Endothelial cell of umbilical vein (primary cell): ENCODE results near the gene RNF222. TPM values are rescaled to one million over a fixed set of nuclear protein-coding genes. Genes with fewer than 3 reads are reported as not detected.

ENCODE experiments used
- BruUV-seq: library from RNA; stranded (reverse); fragments of 400-500 nt; replicated peaks from 2 replicates; lab custom pipeline; 2021; lab: Mats Ljungman, UMichigan
- CTCF ChIA-PET: fragments of 300-600, 350-600 bp; sonication (Branson Sonifier 250); formaldehyde crosslinking; loops from one replicate; lab custom pipeline; 2021; ENCODE audit warnings: antibody characterized with exemption, inconsistent platforms; lab: Charles Lee
- POLR2A ChIA-PET: fragments of 300-600, 350-600 bp; sonication (Branson Sonifier 250); formaldehyde crosslinking; loops from one replicate; lab custom pipeline; 2021; ENCODE audit warnings: antibody characterized with exemption, inconsistent platforms; lab: Charles Lee
- DNase-seq: peaks from one replicate; pipeline ENCODE4 v3.0.0-alpha.2; 2011; ENCODE audit warnings: low read depth, low spot score
- FAIRE-seq: peaks from 2 replicates; lab custom pipeline; 2011; peaks lifted over from hg19 to GRCh38; lab: Jason Lieb, UNC
- H2AFZ ChIP-seq: 2 replicates; pipeline ENCODE4 v1.6.0; 2012; ENCODE audit warnings: low read depth, low read length, control low read depth, inconsistent platforms
- H3K27ac ChIP-seq: 2 replicates; pipeline ENCODE4 v1.5.1; 2011; ENCODE audit warnings: low read depth, mild to moderate bottlenecking, control low read depth, low read length, moderate library complexity; ENCODE audit not compliant: insufficient read depth
- H3K27me3 ChIP-seq, 2 experiments: 2 replicates each; pipeline versions ENCODE4 v1.6.0 to v1.6.1; 2011; ENCODE audit warnings: low read length in 2 of 2, mixed read lengths in 1 of 2; ENCODE audit not compliant: control insufficient read depth in 2 of 2, insufficient read depth in 2 of 2
- H3K36me3 ChIP-seq, 2 experiments: 2 replicates in 1 of 2; 3 replicates in 1 of 2; pipeline ENCODE4 v1.5.1; 2011; ENCODE audit warnings: low read length in 2 of 2, mild to moderate bottlenecking in 1 of 2, moderate library complexity in 1 of 2; ENCODE audit not compliant: control insufficient read depth in 2 of 2, insufficient read depth in 2 of 2; ENCODE audit errors: extremely low read depth in 1 of 2
- H3K4me1 ChIP-seq: 3 replicates; pipeline ENCODE4 v1.5.1; 2011; ENCODE audit warnings: mild to moderate bottlenecking, low read length; ENCODE audit not compliant: control insufficient read depth, insufficient read depth; ENCODE audit errors: extremely low read depth
- H3K4me2 ChIP-seq: 2 replicates; pipeline ENCODE4 v1.6.1; 2011; ENCODE audit warnings: low read length, control low read depth, mixed read lengths; ENCODE audit not compliant: insufficient read depth
- H3K4me3 ChIP-seq, 3 experiments: fragments of 200-600 bp in 1 of 3; sonication (generic), shearing (Covaris generic) in 1 of 3; replicated peaks in 1 of 3; 2 replicates each; pipeline ENCODE4 v1.5.1; 2011 to 2016; ENCODE audit warnings: control low read depth in 3 of 3, low read length in 3 of 3, mild to moderate bottlenecking in 2 of 3, inconsistent platforms in 1 of 3, low read depth in 1 of 3, moderate library complexity in 1 of 3; ENCODE audit not compliant: insufficient read depth in 1 of 3
- H3K79me2 ChIP-seq: 2 replicates; pipeline ENCODE4 v1.6.0; 2012; ENCODE audit warnings: low read length, inconsistent platforms; ENCODE audit not compliant: control insufficient read depth, insufficient read depth
- H3K9ac ChIP-seq: replicated peaks from 2 replicates; pipeline ENCODE3; 2011; ENCODE audit warnings: low read length, control low read depth; ENCODE audit not compliant: insufficient read depth; ENCODE audit errors: extremely low read depth
- H3K9me1 ChIP-seq: replicated peaks from 3 replicates; pipeline ENCODE4 v1.6.0; 2011; ENCODE audit warnings: mild to moderate bottlenecking, low read length; ENCODE audit not compliant: control insufficient read depth, insufficient read depth; ENCODE audit errors: extremely low read depth
- H3K9me3 ChIP-seq: replicated peaks from 2 replicates; pipeline ENCODE4 v1.5.1; 2012; ENCODE audit warnings: low read length, inconsistent platforms; ENCODE audit not compliant: control insufficient read depth, insufficient read depth
- H4K20me1 ChIP-seq: replicated peaks from 2 replicates; pipeline ENCODE3; 2011; ENCODE audit warnings: mild to moderate bottlenecking, low read length; ENCODE audit not compliant: control insufficient read depth, insufficient read depth; ENCODE audit errors: extremely low read depth
- EZH2 ChIP-seq: IDR thresholded peaks from 2 replicates; pipeline ENCODE4 v1.6.1; 2012; ENCODE audit warnings: borderline replicate concordance, low read depth, mild to moderate bottlenecking, moderate library complexity, low read length, inconsistent platforms; ENCODE audit not compliant: severe bottlenecking
- FOS ChIP-seq: IDR thresholded peaks from 2 replicates; pipeline ENCODE4 v1.6.1; 2011; ENCODE audit warnings: mild to moderate bottlenecking, low read length, moderate library complexity, borderline replicate concordance; ENCODE audit not compliant: insufficient read depth
- GATA2 ChIP-seq: IDR thresholded peaks from 2 replicates; pipeline ENCODE4 v1.7.0; 2011; ENCODE audit warnings: low read depth, mild to moderate bottlenecking, moderate library complexity, mixed read lengths, low read length; ENCODE audit not compliant: insufficient read length, insufficient read depth
- JUN ChIP-seq: IDR thresholded peaks from 2 replicates; pipeline ENCODE4 v1.6.1; 2011; ENCODE audit warnings: borderline replicate concordance, low read depth; ENCODE audit not compliant: insufficient read length, insufficient read depth
- MYC ChIP-seq: IDR thresholded peaks from one replicate; pipeline ENCODE4 v1.6.1; 2011; ENCODE audit warnings: mild to moderate bottlenecking, low read depth, low read length
- POLR2A ChIP-seq: IDR thresholded peaks from 2 replicates; pipeline ENCODE4 v1.6.1; 2012; ENCODE audit warnings: low read depth, mild to moderate bottlenecking, control low read depth, low read length
- POLR2AphosphoS5 ChIP-seq: IDR thresholded peaks from 2 replicates; pipeline ENCODE4 v1.6.1; 2012; ENCODE audit warnings: low read depth, mild to moderate bottlenecking, control low read depth, low read length, moderate library complexity; ENCODE audit not compliant: insufficient read depth
- dilution Hi-C: fragments of 300-500 bp; cut with MboI; formaldehyde crosslinking; loops from one replicate; pipeline ENCODE4 v1.15.0; 2019; ENCODE audit warnings: low sequenced_read_pairs; ENCODE audit not compliant: extremely low pct_ligation_motif_present
- intact Hi-C: fragments of 100-400 bp; cut with micrococcal nuclease; formaldehyde crosslinking; loops from one replicate; pipeline ENCODE4 v1.10.0; 2022
- polyA plus RNA-seq, 4 experiments: library from polyadenylated mRNA; depleted of rRNA in 3 of 4; stranded (reverse) in 3 of 4; unstranded in 1 of 4; fragments of >200 nt; gene quantifications; 2 replicates each; pipeline versions ENCODE4 v1.2.1 to v1.2.3, GENCODE V29; 2011 to 2012; ENCODE audit warnings: missing spikeins in 1 of 4
- total RNA-seq: library from RNA; stranded (reverse); gene quantifications from 2 replicates; pipeline ENCODE4 v1.2.3, GENCODE V29; 2021
- TF ChIP-seq, protein P1 (sequence below): IDR thresholded peaks from 2 replicates; pipeline ENCODE4 v1.6.1; 2011; ENCODE audit not compliant: insufficient read depth, insufficient read length
- TF ChIP-seq, protein P2 (sequence below), 2 donors: IDR thresholded peaks; 1 replicate in 1 of 2; 2 replicates in 1 of 2; pipeline ENCODE4 v1.5.1; 2011; ENCODE audit warnings: low read length in 2 of 2, mild to moderate bottlenecking in 2 of 2, moderate library complexity in 2 of 2, control low read depth in 1 of 2, inconsistent platforms in 1 of 2, low read depth in 1 of 2; ENCODE audit not compliant: insufficient read depth in 1 of 2; ENCODE audit errors: extremely low read depth in 1 of 2

RNF222 gene
- total and polyA plus RNA-seq, 2 donors (not counting 3 experiments of a cell fraction or from before 2014, with no cell fraction given): not detected

DNA sequence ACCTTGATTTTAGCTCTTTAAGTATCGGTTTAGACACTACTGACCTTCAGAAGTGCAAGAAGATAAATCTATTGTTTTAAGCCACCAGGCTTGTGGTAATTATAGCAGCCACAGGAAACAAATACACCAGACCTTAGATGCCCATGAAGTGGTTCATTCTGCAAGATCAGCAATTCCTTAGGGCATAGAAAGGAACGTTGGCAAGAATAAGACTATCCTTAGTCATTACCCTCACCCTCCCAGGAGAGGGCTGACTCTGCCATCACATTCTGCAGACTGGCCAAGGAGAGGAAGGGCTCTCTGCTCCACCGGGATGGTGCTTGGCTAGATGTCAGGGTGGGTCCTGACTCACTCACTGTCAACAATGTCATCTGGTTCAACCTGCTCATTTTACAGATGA lies 23.9 kb upstream of the RNF222 start:
- peaks cover 0 to 6% of the 10 kb centered on the region in 2 experiments for H3K27me3 ChIP-seq
- no peaks in the 10 kb centered on the region for H4K20me1 ChIP-seq
- H3K9ac ChIP-seq: no peak overlapping the region
- peak; percentile 21 for DNase-seq
- CTCF ChIA-PET: interaction anchor here (3.0 to 4.0 kb wide), 2 partner anchors 12 to 324 kb away, joined by 11 to 29 read pairs; no protein-coding TSS in a partner anchor
- POLR2A ChIA-PET: interaction anchor here (0.8 kb wide), 1 partner anchor 62 kb away, joined by 3 read pairs; no protein-coding TSS in a partner anchor
- no peak overlapping the region for H2AFZ ChIP-seq
- dilution Hi-C loops: no loop called here
- FAIRE-seq: peak; percentile 15
- no peak overlapping the region for H3K4me2 ChIP-seq
- no peak overlapping the region for H3K27ac ChIP-seq
- intact Hi-C loops: no loop called here
- H3K4me1 ChIP-seq: peaks cover 12% of the 10 kb centered on the region
- no peaks in the 10 kb centered on the region for H3K79me2 ChIP-seq
- H3K9me1 ChIP-seq: no peaks in the 10 kb centered on the region
- no peaks in the 10 kb centered on the region for H3K36me3 ChIP-seq
- no TSS peak for BruUV-seq
- no peak overlapping the region for H3K4me3 ChIP-seq
- TF ChIP-seq GATA2 (no peak), MYC (no peak), POLR2AphosphoS5 (no peak), EZH2 (no peak), FOS (no peak), JUN (no peak), POLR2A (no peak)
- TF ChIP-seq, protein P1, sequence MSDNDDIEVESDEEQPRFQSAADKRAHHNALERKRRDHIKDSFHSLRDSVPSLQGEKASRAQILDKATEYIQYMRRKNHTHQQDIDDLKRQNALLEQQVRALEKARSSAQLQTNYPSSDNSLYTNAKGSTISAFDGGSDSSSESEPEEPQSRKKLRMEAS: no peak
- TF ChIP-seq, protein P2, sequence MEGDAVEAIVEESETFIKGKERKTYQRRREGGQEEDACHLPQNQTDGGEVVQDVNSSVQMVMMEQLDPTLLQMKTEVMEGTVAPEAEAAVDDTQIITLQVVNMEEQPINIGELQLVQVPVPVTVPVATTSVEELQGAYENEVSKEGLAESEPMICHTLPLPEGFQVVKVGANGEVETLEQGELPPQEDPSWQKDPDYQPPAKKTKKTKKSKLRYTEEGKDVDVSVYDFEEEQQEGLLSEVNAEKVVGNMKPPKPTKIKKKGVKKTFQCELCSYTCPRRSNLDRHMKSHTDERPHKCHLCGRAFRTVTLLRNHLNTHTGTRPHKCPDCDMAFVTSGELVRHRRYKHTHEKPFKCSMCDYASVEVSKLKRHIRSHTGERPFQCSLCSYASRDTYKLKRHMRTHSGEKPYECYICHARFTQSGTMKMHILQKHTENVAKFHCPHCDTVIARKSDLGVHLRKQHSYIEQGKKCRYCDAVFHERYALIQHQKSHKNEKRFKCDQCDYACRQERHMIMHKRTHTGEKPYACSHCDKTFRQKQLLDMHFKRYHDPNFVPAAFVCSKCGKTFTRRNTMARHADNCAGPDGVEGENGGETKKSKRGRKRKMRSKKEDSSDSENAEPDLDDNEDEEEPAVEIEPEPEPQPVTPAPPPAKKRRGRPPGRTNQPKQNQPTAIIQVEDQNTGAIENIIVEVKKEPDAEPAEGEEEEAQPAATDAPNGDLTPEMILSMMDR (IDR thresholded peaks at IDR 0.05; ENCODE audit: extremely low read depth in 1 of 2, insufficient read depth in 1 of 2, low read depth in 1 of 2, low read length in 2 of 2): no peak
- no peaks in the 10 kb centered on the region for H3K9me3 ChIP-seq
